Liver (tissue), 9 donors: ENCODE data around the gene C2orf92. TPM values are rescaled to one million over a fixed set of nuclear protein-coding genes. Genes with fewer than 3 reads are reported as not detected.

Experiments
- DNase-seq: peaks from one replicate; pipeline ENCODE4 v3.0.0-alpha.2; 2017; ENCODE audit warnings: low spot score
- H3K27ac ChIP-seq, 2 donors: one replicate each; pipeline ENCODE4 v1.7.0; 2013; ENCODE audit warnings: inconsistent platforms in 2 of 2, low read length in 2 of 2, control low read depth in 1 of 2, low read depth in 1 of 2, mild to moderate bottlenecking in 1 of 2
- H3K27me3 ChIP-seq, 4 donors: one replicate each; pipeline versions ENCODE4 v1.6.1 to v1.7.0; 2013; ENCODE audit warnings: low read length in 3 of 4, inconsistent platforms in 1 of 4, mild to moderate bottlenecking in 1 of 4, moderate library complexity in 1 of 4; ENCODE audit not compliant: control insufficient read depth in 4 of 4, insufficient read depth in 4 of 4
- H3K36me3 ChIP-seq, 4 donors: one replicate each; pipeline versions ENCODE4 v1.6.1 to v1.7.0; 2013; ENCODE audit warnings: low read length in 3 of 4, mild to moderate bottlenecking in 3 of 4, low read depth in 1 of 4, moderate library complexity in 1 of 4; ENCODE audit not compliant: control insufficient read depth in 4 of 4, insufficient read depth in 3 of 4
- H3K4me1 ChIP-seq, 4 donors: one replicate each; pipeline versions ENCODE4 v1.6.1 to v1.7.0; 2013; ENCODE audit warnings: low read length in 3 of 4, mild to moderate bottlenecking in 3 of 4, moderate library complexity in 1 of 4; ENCODE audit not compliant: control insufficient read depth in 4 of 4, insufficient read depth in 4 of 4
- H3K4me3 ChIP-seq, 3 donors: one replicate each; pipeline versions ENCODE4 v1.6.1 to v1.7.0; 2013; ENCODE audit warnings: low read length in 3 of 3, control low read depth in 1 of 3, low read depth in 1 of 3, mild to moderate bottlenecking in 1 of 3
- H3K9ac ChIP-seq, 2 donors: one replicate each; pipeline ENCODE4 v1.7.0; 2013; ENCODE audit warnings: low read length in 2 of 2, mild to moderate bottlenecking in 2 of 2, moderate library complexity in 2 of 2, control low read depth in 1 of 2, low read depth in 1 of 2
- H3K9me3 ChIP-seq, 4 donors: one replicate each; pipeline versions ENCODE4 v1.6.1 to v1.7.0; 2013; ENCODE audit warnings: low read length in 3 of 4; ENCODE audit not compliant: control insufficient read depth in 4 of 4
- CTCF ChIP-seq: fragments of 150-350 bp; IDR thresholded peaks from 2 replicates; pipeline ENCODE4 v1.5.1; 2017; ENCODE audit warnings: improper control_type of control experiment, low read depth, low read length; ENCODE audit not compliant: missing input control
- EGR1 ChIP-seq, 2 donors: IDR thresholded peaks; 2 replicates each; pipeline ENCODE4 v1.6.1; 2016 to 2018; ENCODE audit warnings: antibody characterized with exemption in 2 of 2, low read depth in 2 of 2
- FOXA1 ChIP-seq: IDR thresholded peaks from 2 replicates; pipeline ENCODE4 v1.6.1; 2016; ENCODE audit warnings: antibody characterized with exemption
- FOXA2 ChIP-seq: IDR thresholded peaks from 2 replicates; pipeline ENCODE4 v1.6.1; 2016; ENCODE audit warnings: antibody characterized with exemption
- GABPA ChIP-seq, 2 donors: IDR thresholded peaks in 1 of 2; conservative IDR thresholded peaks in 1 of 2; 2 replicates each; pipeline ENCODE4 v1.6.1; 2016; ENCODE audit warnings: antibody characterized with exemption in 2 of 2, mild to moderate bottlenecking in 1 of 2, moderate library complexity in 1 of 2
- HNF4G ChIP-seq: IDR thresholded peaks from 2 replicates; pipeline ENCODE4 v1.6.1; 2016; ENCODE audit warnings: antibody characterized with exemption
- JUND ChIP-seq, 2 donors: IDR thresholded peaks; 2 replicates each; pipeline ENCODE4 v1.6.1; 2016; ENCODE audit warnings: antibody characterized with exemption in 2 of 2
- NR2F2 ChIP-seq: IDR thresholded peaks from 2 replicates; pipeline ENCODE4 v1.6.1; 2016; ENCODE audit warnings: antibody characterized with exemption
- RAD21 ChIP-seq, 2 donors: IDR thresholded peaks; 2 replicates each; pipeline ENCODE4 v1.6.1; 2016; ENCODE audit warnings: antibody characterized with exemption in 2 of 2, mild to moderate bottlenecking in 2 of 2
- RXRA ChIP-seq, 2 donors: IDR thresholded peaks; 2 replicates each; pipeline ENCODE4 v1.6.1; 2017 to 2018; ENCODE audit warnings: antibody characterized with exemption in 2 of 2, mild to moderate bottlenecking in 1 of 2
- WGBS: extraction: QIAGEN DNeasy Blood & Tissue Kit; methylation state at CpG from one replicate; pipeline ENCODE4 v1.1.7; 2013; 5-methylcytosine and 5-hydroxymethylcytosine counted together
- polyA plus RNA-seq, 2 donors: library from polyadenylated mRNA; stranded (reverse) in 1 of 2; unstranded in 1 of 2; fragments of 200-250 nt in 1 of 2; fragments of >200 nt in 1 of 2; fragmentation: Nextera tagmentation in 1 of 2; extraction: Ambion mirVana in 1 of 2; gene quantifications; one replicate each; pipeline versions ENCODE4 v1.2.1 to v1.2.3, GENCODE V29; 2013 to 2015
- total RNA-seq, 2 donors: library from RNA; depleted of rRNA; stranded (reverse); fragments of >200 nt; gene quantifications; one replicate each; pipeline ENCODE4 v1.2.3, GENCODE V29; 2014
- TF ChIP-seq, protein P1 (sequence below): IDR thresholded peaks from 2 replicates; pipeline ENCODE4 v1.6.1; 2016; ENCODE audit warnings: antibody characterized with exemption
- TF ChIP-seq, protein P2 (sequence below): IDR thresholded peaks from 2 replicates; pipeline ENCODE4 v1.6.1; 2016; ENCODE audit warnings: antibody characterized with exemption
- TF ChIP-seq, protein P3 (sequence below): IDR thresholded peaks from 2 replicates; pipeline ENCODE4 v1.6.1; 2016; ENCODE audit warnings: antibody characterized with exemption, mild to moderate bottlenecking
- donor health status: healthy.
- donor health status: healthy.
- donor health status: healthy.
- donor health status: healthy.
- donor health status: healthy.

Gene C2orf92
- total and polyA plus RNA-seq, 4 donors, result 0.96 to 8.0 (median 2.7) TPM

DNA sequence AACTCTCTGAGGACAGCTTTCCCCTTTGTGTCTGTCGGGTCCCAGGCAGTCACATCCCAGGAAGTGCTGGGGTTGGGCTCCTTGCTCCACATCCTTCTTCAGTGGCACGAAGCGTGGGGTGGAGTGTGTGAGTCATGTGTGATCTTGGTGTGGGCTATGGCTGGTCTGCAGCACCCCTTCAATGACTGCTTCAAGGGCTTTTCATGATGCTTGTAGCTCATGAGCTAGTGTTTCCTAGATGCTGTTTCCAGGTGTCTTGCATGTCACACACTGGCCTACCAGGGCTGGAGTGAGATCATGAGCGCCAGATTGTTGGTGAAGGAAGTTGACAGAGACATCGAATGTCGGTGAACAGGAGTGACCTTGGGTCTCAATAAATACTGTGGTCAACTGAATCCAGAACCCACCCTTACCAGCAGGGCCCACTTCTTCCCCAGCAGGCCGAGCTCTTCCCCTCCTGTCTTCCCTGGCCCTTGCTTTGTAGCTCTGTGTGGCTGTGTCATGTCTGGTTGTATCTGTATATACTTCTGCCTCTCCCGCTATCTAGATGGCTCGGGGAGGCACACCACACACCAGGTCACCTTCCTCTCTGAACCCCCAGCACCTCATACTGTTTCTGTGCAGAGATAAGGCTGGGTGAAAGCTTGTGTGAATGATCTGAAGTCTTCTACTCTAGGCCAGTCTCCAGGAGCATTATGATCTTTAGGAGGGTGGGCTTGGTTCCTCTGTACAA lies 3.8 kb downstream of the C2orf92 start:
- no peaks in the 10 kb centered on the region for H3K27me3 ChIP-seq
- no peaks in the 10 kb centered on the region for H3K4me1 ChIP-seq
- no peak overlapping the region for H3K9ac ChIP-seq
- DNase-seq, result no peak
- H3K9me3 ChIP-seq, result no peaks in the 10 kb centered on the region
- WGBS, result 78% methylated on average over 9 of the region's 9 CpGs
- H3K4me3 ChIP-seq, result no peak overlapping the region
- TF ChIP-seq, protein P1, sequence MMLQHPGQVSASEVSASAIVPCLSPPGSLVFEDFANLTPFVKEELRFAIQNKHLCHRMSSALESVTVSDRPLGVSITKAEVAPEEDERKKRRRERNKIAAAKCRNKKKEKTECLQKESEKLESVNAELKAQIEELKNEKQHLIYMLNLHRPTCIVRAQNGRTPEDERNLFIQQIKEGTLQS, result no peak
- TF ChIP-seq, protein P2, sequence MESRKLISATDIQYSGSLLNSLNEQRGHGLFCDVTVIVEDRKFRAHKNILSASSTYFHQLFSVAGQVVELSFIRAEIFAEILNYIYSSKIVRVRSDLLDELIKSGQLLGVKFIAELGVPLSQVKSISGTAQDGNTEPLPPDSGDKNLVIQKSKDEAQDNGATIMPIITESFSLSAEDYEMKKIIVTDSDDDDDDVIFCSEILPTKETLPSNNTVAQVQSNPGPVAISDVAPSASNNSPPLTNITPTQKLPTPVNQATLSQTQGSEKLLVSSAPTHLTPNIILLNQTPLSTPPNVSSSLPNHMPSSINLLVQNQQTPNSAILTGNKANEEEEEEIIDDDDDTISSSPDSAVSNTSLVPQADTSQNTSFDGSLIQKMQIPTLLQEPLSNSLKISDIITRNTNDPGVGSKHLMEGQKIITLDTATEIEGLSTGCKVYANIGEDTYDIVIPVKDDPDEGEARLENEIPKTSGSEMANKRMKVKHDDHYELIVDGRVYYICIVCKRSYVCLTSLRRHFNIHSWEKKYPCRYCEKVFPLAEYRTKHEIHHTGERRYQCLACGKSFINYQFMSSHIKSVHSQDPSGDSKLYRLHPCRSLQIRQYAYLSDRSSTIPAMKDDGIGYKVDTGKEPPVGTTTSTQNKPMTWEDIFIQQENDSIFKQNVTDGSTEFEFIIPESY, result no peak
- no peak for TF ChIP-seq RXRA (IDR thresholded peaks at IDR 0.05)
- no peak for TF ChIP-seq NR2F2
- TF ChIP-seq, protein P3, sequence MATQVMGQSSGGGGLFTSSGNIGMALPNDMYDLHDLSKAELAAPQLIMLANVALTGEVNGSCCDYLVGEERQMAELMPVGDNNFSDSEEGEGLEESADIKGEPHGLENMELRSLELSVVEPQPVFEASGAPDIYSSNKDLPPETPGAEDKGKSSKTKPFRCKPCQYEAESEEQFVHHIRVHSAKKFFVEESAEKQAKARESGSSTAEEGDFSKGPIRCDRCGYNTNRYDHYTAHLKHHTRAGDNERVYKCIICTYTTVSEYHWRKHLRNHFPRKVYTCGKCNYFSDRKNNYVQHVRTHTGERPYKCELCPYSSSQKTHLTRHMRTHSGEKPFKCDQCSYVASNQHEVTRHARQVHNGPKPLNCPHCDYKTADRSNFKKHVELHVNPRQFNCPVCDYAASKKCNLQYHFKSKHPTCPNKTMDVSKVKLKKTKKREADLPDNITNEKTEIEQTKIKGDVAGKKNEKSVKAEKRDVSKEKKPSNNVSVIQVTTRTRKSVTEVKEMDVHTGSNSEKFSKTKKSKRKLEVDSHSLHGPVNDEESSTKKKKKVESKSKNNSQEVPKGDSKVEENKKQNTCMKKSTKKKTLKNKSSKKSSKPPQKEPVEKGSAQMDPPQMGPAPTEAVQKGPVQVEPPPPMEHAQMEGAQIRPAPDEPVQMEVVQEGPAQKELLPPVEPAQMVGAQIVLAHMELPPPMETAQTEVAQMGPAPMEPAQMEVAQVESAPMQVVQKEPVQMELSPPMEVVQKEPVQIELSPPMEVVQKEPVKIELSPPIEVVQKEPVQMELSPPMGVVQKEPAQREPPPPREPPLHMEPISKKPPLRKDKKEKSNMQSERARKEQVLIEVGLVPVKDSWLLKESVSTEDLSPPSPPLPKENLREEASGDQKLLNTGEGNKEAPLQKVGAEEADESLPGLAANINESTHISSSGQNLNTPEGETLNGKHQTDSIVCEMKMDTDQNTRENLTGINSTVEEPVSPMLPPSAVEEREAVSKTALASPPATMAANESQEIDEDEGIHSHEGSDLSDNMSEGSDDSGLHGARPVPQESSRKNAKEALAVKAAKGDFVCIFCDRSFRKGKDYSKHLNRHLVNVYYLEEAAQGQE, result no peak
- no peak for TF ChIP-seq JUND (IDR thresholded peaks at IDR 0.05)
- TF ChIP-seq HNF4G, result no peak
- TF ChIP-seq FOXA2, result no peak
- TF ChIP-seq EGR1 (IDR thresholded peaks at IDR 0.05; ENCODE audit: low read depth in 2 of 2), result no peak
- TF ChIP-seq RAD21 (IDR thresholded peaks at IDR 0.05), result no peak
- no peak for TF ChIP-seq GABPA (IDR thresholded peaks at IDR 0.05 in 1 of 2, conservative IDR thresholded peaks at IDR 0.05 in 1 of 2)
- TF ChIP-seq FOXA1, result no peak
- TF ChIP-seq CTCF, result no peak
- no peaks in the 10 kb centered on the region for H3K36me3 ChIP-seq
- H3K27ac ChIP-seq, result no peak overlapping the region

- TF ChIP-seq FOXA1 (no peak), GABPA (IDR thresholded peaks at IDR 0.05 in 1 of 2, conservative IDR thresholded peaks at IDR 0.05 in 1 of 2) (no peak)
- no peak for DNase-seq
- WGBS, result 83% methylated on average over 8 of the region's 8 CpGs
These were observed 4.4 kb downstream of the C2orf92 start for GRCh38 chr2:97673915-97674283.

More at GRCh38 chr2:97673915-97674283, 4.4 kb downstream of the C2orf92 start:
- Histone ChIP-seq H3K36me3 (no peaks in the 10 kb centered on the region), H3K9me3 (no peaks in the 10 kb centered on the region), H3K27me3 (no peaks in the 10 kb centered on the region), H3K9ac (no peak overlapping the region), H3K4me3 (no peak overlapping the region), H3K27ac (no peak overlapping the region), H3K4me1 (no peaks in the 10 kb centered on the region)
